GM20431 (cell line): Measurements from ENCODE around the gene ORM2.
"Not testable (repeated sequence)": the region's sequence is repeated elsewhere in the genome, so short reads cannot be mapped to it uniquely, and the experiment has no call there.

Experiments used
- in situ Hi-C: fragments of 300-500 bp; cut with MseI, MboI; formaldehyde crosslinking; loops from one replicate; pipeline ENCODE4 v1.15.0; 2020; ENCODE audit warnings: low sequenced_read_pairs; ENCODE audit not compliant: unreplicated experiment

Gene ORM2

DNA sequence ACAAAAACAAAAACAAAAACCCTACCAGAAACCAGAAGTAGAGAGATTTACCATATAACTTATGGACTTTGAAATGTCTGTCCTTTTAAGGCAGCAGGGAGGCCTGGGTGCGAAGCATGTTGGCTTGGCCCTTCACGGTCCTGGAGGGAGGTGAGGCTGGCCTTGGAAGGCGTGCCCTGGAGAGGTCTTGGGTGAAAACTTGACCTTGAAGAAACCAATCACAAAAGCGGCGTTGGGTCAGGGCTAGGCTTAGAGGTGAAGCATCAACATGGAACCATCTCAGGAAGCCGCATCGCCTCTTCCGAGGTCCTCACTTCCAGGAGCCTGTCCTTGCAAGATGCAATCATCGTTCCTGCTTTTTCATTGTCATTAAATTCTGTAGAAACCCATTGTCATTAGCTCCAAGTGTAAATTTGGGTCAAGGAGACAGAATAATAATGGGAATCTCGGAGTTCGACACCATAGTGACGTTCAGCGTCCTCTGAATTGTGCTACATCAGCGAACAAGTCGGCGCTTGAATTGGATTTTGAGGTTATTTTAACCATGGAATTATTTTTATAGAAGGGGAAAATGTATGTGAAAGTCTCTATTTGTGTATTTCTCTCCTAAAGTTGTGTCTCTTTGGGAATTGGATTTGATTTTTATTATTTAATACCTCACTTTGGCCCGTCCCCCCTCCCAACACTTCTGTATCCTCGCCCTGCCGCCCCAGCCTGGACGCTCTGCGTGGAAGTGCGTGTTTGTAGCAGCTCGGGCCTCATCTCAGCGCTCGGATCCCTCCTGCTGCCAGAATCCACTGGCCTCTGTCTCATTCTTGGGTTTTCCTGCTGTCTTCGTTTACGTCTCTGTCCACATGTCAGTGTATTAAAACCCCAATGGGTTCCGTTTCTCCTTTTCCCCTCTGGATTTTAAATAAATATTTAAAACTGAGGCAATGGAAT is 17.8 kb upstream of the ORM2 start:
- in situ Hi-C loops: no loop called here

GRCh38 chr9:114312513-114312875 is 17.2 kb upstream of the ORM2 start:
- in situ Hi-C loops: no loop called here

DNA sequence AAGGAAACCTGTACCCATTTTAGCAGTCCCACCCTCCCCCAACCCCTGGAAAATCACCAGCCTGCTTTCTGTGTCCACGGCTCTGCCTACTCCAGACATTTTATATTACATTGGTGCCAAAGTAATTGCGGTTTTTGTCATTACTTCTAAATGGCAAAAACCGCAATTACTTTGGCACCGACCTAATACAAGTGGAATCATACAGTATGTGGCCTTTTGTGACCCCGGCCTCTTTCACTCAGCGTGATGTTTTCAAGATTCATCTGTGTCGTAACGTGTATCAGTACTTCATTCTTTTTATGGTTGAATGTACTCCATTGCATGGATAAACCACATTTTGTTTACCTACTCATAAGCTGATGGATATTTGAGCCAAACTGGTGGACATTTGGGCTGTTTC is 16.5 kb upstream of the ORM2 start:
- in situ Hi-C loops: no loop called here

GRCh38 chr9:114314256-114314867 is 15.3 kb upstream of the ORM2 start:
- in situ Hi-C loops: no loop called here

- in situ Hi-C loops: no loop called here
Observed at GRCh38 chr9:114314881-114315722, 14.6 kb upstream of the ORM2 start.

GRCh38 chr9:114315723-114316363 is 13.8 kb upstream of the ORM2 start:
- in situ Hi-C loops: no loop called here

DNA sequence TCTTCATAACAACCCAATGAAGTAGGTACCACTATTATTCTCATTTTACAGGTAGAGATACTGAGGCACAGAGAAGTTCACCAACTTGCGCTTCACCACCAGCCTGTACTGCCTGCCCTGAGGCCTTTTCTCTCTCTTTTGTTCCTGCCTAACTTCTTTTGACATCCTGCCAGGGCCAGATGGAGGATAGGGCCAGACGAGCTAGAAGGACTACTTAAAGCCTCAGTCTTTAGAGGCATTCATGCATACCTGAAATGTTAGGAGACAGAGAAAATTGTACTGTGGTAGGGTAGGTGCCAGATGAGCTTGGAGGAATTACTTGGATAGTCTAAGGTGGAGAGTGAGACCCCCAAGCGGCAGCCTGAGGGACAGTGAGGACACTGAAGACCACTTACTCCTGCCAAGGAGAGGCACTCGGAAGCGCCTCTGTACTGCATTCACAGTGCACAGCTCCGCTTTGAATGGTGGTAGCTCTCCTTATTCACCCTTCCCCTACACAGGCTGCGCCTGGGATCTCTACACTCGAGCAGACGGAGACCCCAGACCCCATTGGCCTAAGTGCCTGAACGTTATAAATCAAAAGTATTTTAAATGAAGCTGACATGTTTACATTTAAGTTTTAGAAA is 13.0 kb upstream of the ORM2 start:
- in situ Hi-C loops: no loop called here

DNA sequence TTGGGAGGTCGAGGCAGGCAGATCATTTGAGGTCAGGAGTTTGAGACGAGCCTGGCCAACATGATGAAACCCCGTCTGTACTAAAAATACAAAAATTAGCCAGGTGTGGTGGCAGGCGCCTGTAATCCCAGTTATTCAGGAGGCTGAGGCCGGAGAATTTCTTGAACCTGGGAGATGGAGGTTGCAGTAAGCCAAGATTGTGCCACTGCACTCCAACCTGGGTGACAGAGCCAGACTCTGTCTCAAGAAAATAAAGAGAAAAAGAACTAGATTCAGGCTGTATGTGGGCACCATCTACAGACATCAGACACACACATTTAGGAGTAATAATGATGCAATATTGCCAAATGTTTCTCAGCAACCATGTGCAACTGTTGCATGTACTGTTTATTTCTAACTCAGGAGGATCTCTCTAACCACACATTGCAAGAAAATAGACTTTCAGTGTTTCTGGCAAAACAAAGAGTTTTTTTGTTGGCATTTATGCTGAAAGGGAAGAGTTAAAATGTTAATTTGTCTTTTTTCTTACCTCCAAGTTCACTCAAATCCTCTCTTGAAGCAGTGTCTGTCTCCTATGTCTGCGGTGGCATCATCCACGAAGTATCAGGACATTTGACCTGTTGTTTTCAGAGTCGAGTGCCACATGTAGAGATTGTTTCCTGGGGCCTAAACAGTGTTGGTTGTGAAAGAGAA is 11.9 kb upstream of the ORM2 start:
- in situ Hi-C loops: no loop called here

DNA sequence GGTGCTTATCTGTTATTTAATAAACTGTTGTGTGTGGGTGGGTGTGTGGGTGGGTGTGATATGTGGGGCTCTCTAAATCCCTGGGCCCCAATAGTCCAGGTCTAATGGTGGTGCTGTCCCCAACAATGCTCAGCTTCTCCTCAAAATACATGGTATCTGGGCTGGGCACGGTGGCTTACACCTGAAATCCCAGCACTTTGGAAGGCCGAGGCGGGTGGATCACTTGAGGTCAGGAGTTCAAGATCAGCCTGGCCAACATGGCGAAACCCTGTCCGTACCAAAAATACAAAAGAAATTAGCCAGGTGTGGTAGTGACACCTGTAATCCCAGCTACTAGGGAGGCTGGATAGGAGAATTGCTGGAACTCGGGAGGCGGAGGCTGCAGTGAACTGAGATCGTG is 11.3 kb upstream of the ORM2 start:
- in situ Hi-C loops: no loop called here

GRCh38 chr9:114319147-114319546 is 10.5 kb upstream of the ORM2 start:
- in situ Hi-C loops: no loop called here

GRCh38 chr9:114320710-114321109 is 9.0 kb upstream of the ORM2 start:
- in situ Hi-C loops: not testable (repeated sequence)

DNA sequence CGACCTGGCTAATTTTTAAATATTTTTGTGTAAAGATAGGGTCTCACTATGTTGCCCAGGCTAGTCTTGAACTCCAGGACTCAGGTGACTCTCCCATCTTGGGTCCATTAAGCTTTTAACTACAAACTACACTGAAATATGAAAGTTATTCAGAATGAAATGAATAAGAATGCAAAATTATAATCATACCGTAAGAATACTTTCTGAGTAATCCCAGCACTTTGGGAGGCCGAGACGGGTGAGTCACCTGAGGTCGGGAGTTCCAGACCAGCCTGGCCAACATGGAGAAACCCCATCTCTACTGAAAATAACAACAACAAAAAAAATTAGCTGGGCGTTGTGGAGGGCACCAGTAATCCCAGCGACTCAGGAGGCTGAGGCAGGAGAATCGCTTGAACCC is 7.9 kb upstream of the ORM2 start:
- in situ Hi-C loops: no loop called here

- in situ Hi-C loops: not testable (repeated sequence)
Observed at GRCh38 chr9:114322160-114322818, 7.4 kb upstream of the ORM2 start.

DNA sequence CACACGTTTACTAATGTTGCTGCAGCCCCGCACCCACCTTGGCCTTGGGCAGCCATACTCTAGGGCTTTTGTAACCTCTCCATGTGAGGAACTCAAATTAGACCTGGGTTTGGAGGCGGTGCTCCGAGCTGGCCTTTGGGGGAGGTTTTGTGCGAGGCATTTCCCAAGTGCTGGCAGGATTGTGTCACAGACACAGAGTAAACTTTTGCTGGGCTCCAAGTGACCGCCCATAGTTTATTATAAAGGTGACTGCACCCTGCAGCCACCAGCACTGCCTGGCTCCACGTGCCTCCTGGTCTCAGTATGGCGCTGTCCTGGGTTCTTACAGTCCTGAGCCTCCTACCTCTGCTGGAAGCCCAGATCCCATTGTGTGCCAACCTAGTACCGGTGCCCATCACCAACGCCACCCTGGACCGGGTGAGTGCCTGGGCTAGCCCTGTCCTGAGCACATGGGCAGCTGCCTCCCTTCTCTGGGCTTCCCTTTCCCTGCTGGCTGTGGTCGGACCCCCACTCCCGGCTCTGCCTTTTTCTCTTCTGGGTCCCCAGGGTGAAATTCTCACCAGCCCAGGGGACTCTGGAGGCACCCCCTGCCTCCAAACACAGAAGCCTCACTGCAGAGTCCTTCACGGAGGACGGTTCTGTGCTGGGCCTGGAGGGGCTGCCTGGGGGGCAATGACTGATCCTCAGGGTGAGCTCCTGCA is 6.7 kb upstream of the ORM2 start, which contains the start of gene ORM1:
ORM1 (plus strand) TSS at position 268 of the 701 bp plus-strand sequence; CDS start at position 304, 36 bp downstream.
- in situ Hi-C loops: not testable (repeated sequence)

- in situ Hi-C loops: not testable (repeated sequence)
Observed at GRCh38 chr9:114323849-114324248, 5.8 kb upstream of the ORM2 start.

- in situ Hi-C loops: no loop called here
Observed at GRCh38 chr9:114324492-114324891, 5.2 kb upstream of the ORM2 start.

GRCh38 chr9:114324965-114325364 is 4.7 kb upstream of the ORM2 start:
- in situ Hi-C loops: not testable (repeated sequence)

DNA sequence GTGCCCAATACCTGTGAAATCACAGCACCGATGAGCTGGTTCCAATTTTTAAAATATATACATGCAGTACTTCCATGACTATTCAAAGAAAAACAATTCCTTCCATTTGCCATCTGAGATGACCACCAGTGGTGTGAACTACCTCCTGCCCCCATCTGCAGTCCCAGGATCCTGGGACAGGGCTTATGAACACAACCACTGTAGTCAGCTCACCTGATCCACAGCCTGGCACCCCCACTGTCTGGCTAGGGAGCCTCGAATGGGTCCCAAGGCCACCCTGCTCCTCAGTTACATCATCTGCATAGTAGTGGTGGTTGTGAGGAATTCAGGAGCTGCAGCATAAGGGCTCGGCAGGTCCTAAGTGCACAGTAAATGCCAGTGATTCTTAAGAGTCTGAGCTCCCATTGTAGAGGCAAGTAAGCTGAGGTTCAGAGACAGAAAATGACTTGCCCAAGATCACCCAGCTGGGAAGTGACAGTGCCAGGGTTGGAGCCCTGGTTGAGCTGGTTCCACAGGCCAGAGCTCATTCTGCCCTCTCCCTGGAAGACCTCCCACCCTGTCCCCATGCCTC is 3.9 kb upstream of the ORM2 start:
- in situ Hi-C loops: not testable (repeated sequence)
